SU-DHL-6 (cell line): Measurements from ENCODE around the gene CALN1.

Experiments used
- H2AFZ ChIP-seq: fragments of 200-600 bp; sonication (generic); 2 replicates; pipeline ENCODE4 v1.6.1; 2014; ENCODE audit warnings: low read depth, mild to moderate bottlenecking, moderate library complexity, mixed read lengths, antibody characterized with exemption, low read length; ENCODE audit not compliant: severe bottlenecking
- H3F3A ChIP-seq: fragments of 200-600 bp; shearing (Covaris generic); 2 replicates; pipeline ENCODE4 v1.6.0; 2016; ENCODE audit warnings: antibody characterized with exemption, mild to moderate bottlenecking; ENCODE audit not compliant: insufficient read depth
- H3K27ac ChIP-seq: fragments of 200-600 bp; sonication (generic); 2 replicates; pipeline ENCODE4 v1.5.1; 2016; ENCODE audit warnings: low read depth, mild to moderate bottlenecking, low read length, moderate library complexity, mixed read lengths
- H3K27me3 ChIP-seq: fragments of 200-600 bp; sonication (generic), shearing (Covaris generic); 2 replicates; pipeline ENCODE4 v1.6.0; 2014; ENCODE audit warnings: mild to moderate bottlenecking, low read length
- H3K36me3 ChIP-seq: fragments of 200-600 bp; sonication (generic); 2 replicates; pipeline ENCODE4 v1.6.1; 2014; ENCODE audit warnings: mild to moderate bottlenecking, low read length, mixed read lengths
- H3K4me2 ChIP-seq: fragments of 300-600, 200-600 bp; shearing (Covaris generic), sonication (generic); 2 replicates; pipeline ENCODE4 v1.6.0; 2014; ENCODE audit warnings: low read length, low read depth, mild to moderate bottlenecking; ENCODE audit not compliant: poor library complexity, severe bottlenecking
- H3K4me3 ChIP-seq: fragments of 200-600 bp; sonication (generic); 2 replicates; pipeline ENCODE4 v1.5.1; 2014; ENCODE audit warnings: antibody characterized with exemption, low read length, mild to moderate bottlenecking, mixed read lengths; ENCODE audit not compliant: insufficient read depth, poor library complexity, severe bottlenecking
- H3K79me2 ChIP-seq: fragments of 200-600 bp; sonication (generic); 2 replicates; pipeline ENCODE4 v1.6.1; 2014; ENCODE audit warnings: mild to moderate bottlenecking, low read length, moderate library complexity; ENCODE audit not compliant: insufficient read depth
- H3K9ac ChIP-seq: fragments of 200-600 bp; sonication (generic); 2 replicates; pipeline ENCODE4 v1.7.0; 2014; ENCODE audit warnings: mild to moderate bottlenecking, low read length
- H3K9me2 ChIP-seq: fragments of 200-600 bp; sonication (generic); replicated peaks from 2 replicates; pipeline ENCODE4 v1.6.1; 2014; ENCODE audit warnings: low read length; ENCODE audit not compliant: insufficient read depth
- H3K9me3 ChIP-seq: fragments of 200-600 bp; sonication (generic); 2 replicates; pipeline ENCODE4 v1.6.1; 2014; ENCODE audit warnings: low read length, mixed read lengths; ENCODE audit not compliant: insufficient read depth
- H4K20me1 ChIP-seq: fragments of 200-600 bp; sonication (generic); 2 replicates; pipeline ENCODE4 v1.6.1; 2014; ENCODE audit warnings: low read depth, mild to moderate bottlenecking, antibody characterized with exemption, low read length, moderate library complexity, mixed read lengths
- CTCF ChIP-seq: fragments of 200-600 bp; sonication (generic); IDR thresholded peaks from one replicate; pipeline ENCODE4 v1.5.1; 2017; ENCODE audit warnings: antibody characterized with exemption, mild to moderate bottlenecking, low read length, moderate library complexity; ENCODE audit not compliant: insufficient read depth, poor library complexity, severe bottlenecking
- EZH2phosphoT487 ChIP-seq: fragments of 200-600 bp; sonication (generic), shearing (Covaris generic); conservative IDR thresholded peaks from 2 replicates; pipeline ENCODE4 v1.6.1; 2018; ENCODE audit warnings: mild to moderate bottlenecking, antibody characterized with exemption, low read length, moderate library complexity, mixed read lengths

CALN1 gene

GRCh38 chr7:72127136-72127535 lies 285.0 kb downstream of the CALN1 start:
- Histone ChIP-seq H3K4me3 (no peak overlapping the region), H3K27ac (no peak overlapping the region), H3K9me2 (no peaks in the 10 kb centered on the region), H3K9me3 (no peaks in the 10 kb centered on the region), H3K36me3 (no peaks in the 10 kb centered on the region), H3K79me2 (no peaks in the 10 kb centered on the region), H3K9ac (no peak overlapping the region), H3K27me3 (no peaks in the 10 kb centered on the region), H4K20me1 (no peaks in the 10 kb centered on the region), H3F3A (no peaks in the 10 kb centered on the region), H2AFZ (no peak overlapping the region), H3K4me2 (no peak overlapping the region)
- TF ChIP-seq CTCF: no peak
- TF ChIP-seq EZH2phosphoT487: no peak

- Histone ChIP-seq H3K27me3 (no peaks in the 10 kb centered on the region), H3K9me2 (no peaks in the 10 kb centered on the region), H2AFZ (no peak overlapping the region), H3K27ac (no peak overlapping the region), H3K4me2 (no peak overlapping the region), H3K9ac (no peak overlapping the region), H4K20me1 (no peaks in the 10 kb centered on the region), H3F3A (no peaks in the 10 kb centered on the region), H3K36me3 (no peaks in the 10 kb centered on the region), H3K4me3 (no peak overlapping the region), H3K9me3 (no peaks in the 10 kb centered on the region), H3K79me2 (no peaks in the 10 kb centered on the region)
- no peak for TF ChIP-seq EZH2phosphoT487
- TF ChIP-seq CTCF: no peak
Observed at GRCh38 chr7:72123913-72124312, 288.2 kb downstream of the CALN1 start.

GRCh38 chr7:72118366-72118765 lies 293.8 kb downstream of the CALN1 start:
- H3K9me3 ChIP-seq: no peaks in the 10 kb centered on the region
- no peaks in the 10 kb centered on the region for H3K36me3 ChIP-seq
- no peaks in the 10 kb centered on the region for H3K79me2 ChIP-seq
- H3F3A ChIP-seq: no peaks in the 10 kb centered on the region
- no peaks in the 10 kb centered on the region for H4K20me1 ChIP-seq
- no peak overlapping the region for H3K4me2 ChIP-seq
- H3K4me3 ChIP-seq: no peak overlapping the region
- TF ChIP-seq CTCF (no peak), EZH2phosphoT487 (no peak)
- H3K27me3 ChIP-seq: no peaks in the 10 kb centered on the region
- no peak overlapping the region for H3K27ac ChIP-seq
- no peak overlapping the region for H2AFZ ChIP-seq
- no peaks in the 10 kb centered on the region for H3K9me2 ChIP-seq
- H3K9ac ChIP-seq: no peak overlapping the region

GRCh38 chr7:72114129-72114528 lies 298.0 kb downstream of the CALN1 start:
- Histone ChIP-seq H3K9me2 (no peaks in the 10 kb centered on the region), H3K9me3 (no peaks in the 10 kb centered on the region), H3K4me3 (no peak overlapping the region), H3F3A (no peaks in the 10 kb centered on the region), H3K4me2 (no peak overlapping the region), H3K27me3 (no peaks in the 10 kb centered on the region), H3K9ac (no peak overlapping the region), H2AFZ (no peak overlapping the region), H3K36me3 (no peaks in the 10 kb centered on the region), H3K79me2 (no peaks in the 10 kb centered on the region), H4K20me1 (no peaks in the 10 kb centered on the region), H3K27ac (no peak overlapping the region)
- TF ChIP-seq CTCF (no peak), EZH2phosphoT487 (no peak)
